SK-N-SH treated with all-trans-retinoic acid at 6 μM for 48 hours (cell line): ENCODE results near the gene OPN1SW.

Experiments used
- ATAC-seq: fragments of 200-7000 bp; cut with Tn5 transposase; 3 replicates; pipeline ENCODE4 v1.9.1; 2020; ENCODE audit warnings: mild to moderate bottlenecking, moderate library complexity
- ARNTL ChIP-seq: fragments of 450-650 bp; formaldehyde crosslinking; IDR thresholded peaks from 2 replicates; pipeline ENCODE4 v1.5.0; 2020; ENCODE audit warnings: low read depth, mild to moderate bottlenecking, moderate library complexity, borderline replicate concordance
- BACH2 ChIP-seq: fragments of 250-450 bp; sonication (Bioruptor Pico); IDR thresholded peaks from 2 replicates; pipeline ENCODE4 v1.9.0; 2021; ENCODE audit warnings: mild to moderate bottlenecking, borderline replicate concordance
- CREB5 ChIP-seq: fragments of 250-450 bp; sonication (Bioruptor Pico); IDR thresholded peaks from 2 replicates; pipeline ENCODE4 v1.5.1; 2020; ENCODE audit warnings: low read depth, mild to moderate bottlenecking, moderate library complexity
- CSDC2 ChIP-seq: fragments of 250-450 bp; sonication (Bioruptor Pico); IDR thresholded peaks from 2 replicates; pipeline ENCODE4 v1.5.0; 2020; ENCODE audit warnings: mild to moderate bottlenecking, moderate library complexity
- CSRNP3 ChIP-seq: fragments of 250-450 bp; sonication (Bioruptor Pico); IDR thresholded peaks from 2 replicates; pipeline ENCODE4 v1.5.1; 2021; ENCODE audit warnings: mild to moderate bottlenecking, moderate library complexity
- GLIS3 ChIP-seq: fragments of 250-450 bp; sonication (Bioruptor Pico); IDR thresholded peaks from 2 replicates; pipeline ENCODE4 v1.5.0; 2020; ENCODE audit warnings: mild to moderate bottlenecking, moderate library complexity
- ISL1 ChIP-seq: fragments of 250-450 bp; sonication (Bioruptor Pico); IDR thresholded peaks from 2 replicates; pipeline ENCODE4 v2.1.2; 2022; ENCODE audit warnings: mild to moderate bottlenecking, moderate library complexity
- OSR1 ChIP-seq: fragments of 250-450 bp; sonication (Bioruptor Pico); IDR thresholded peaks from 2 replicates; pipeline ENCODE4 v1.8.0; 2022; ENCODE audit warnings: moderate library complexity, mild to moderate bottlenecking, inconsistent platforms
- PATZ1 ChIP-seq: fragments of 250-450 bp; sonication (Bioruptor Pico); IDR thresholded peaks from 2 replicates; pipeline ENCODE4 v1.8.0; 2020; ENCODE audit warnings: mild to moderate bottlenecking, moderate library complexity, borderline replicate concordance
- POU6F1 ChIP-seq: fragments of 250-450 bp; sonication (Bioruptor Pico); IDR thresholded peaks from 2 replicates; pipeline ENCODE4 v1.8.0; 2021; ENCODE audit warnings: low read depth, mild to moderate bottlenecking, moderate library complexity, borderline replicate concordance
- PPARA ChIP-seq: fragments of 250-450 bp; sonication (Bioruptor Pico); IDR thresholded peaks from 2 replicates; pipeline ENCODE4 v1.5.0; 2020; ENCODE audit warnings: mild to moderate bottlenecking, borderline replicate concordance
- RARB ChIP-seq: fragments of 250-450 bp; sonication (Bioruptor Pico); IDR thresholded peaks from 2 replicates; pipeline ENCODE4 v1.8.0; 2021; ENCODE audit warnings: mild to moderate bottlenecking, moderate library complexity
- SNAI2 ChIP-seq: fragments of 250-450 bp; sonication (Bioruptor Pico); IDR thresholded peaks from 2 replicates; pipeline ENCODE4 v1.5.0; 2020; ENCODE audit warnings: mild to moderate bottlenecking, moderate library complexity
- TCF4 ChIP-seq: fragments of 250-450 bp; sonication (Bioruptor Pico); IDR thresholded peaks from 2 replicates; pipeline ENCODE4 v1.8.0; 2021; ENCODE audit warnings: mild to moderate bottlenecking, moderate library complexity, borderline replicate concordance
- TOX ChIP-seq: fragments of 250-450 bp; sonication (Bioruptor Pico); IDR thresholded peaks from 2 replicates; pipeline ENCODE4 v1.8.0; 2021; ENCODE audit warnings: mild to moderate bottlenecking, moderate library complexity, borderline replicate concordance
- TSHZ2 ChIP-seq: fragments of 250-450 bp; sonication (Bioruptor Pico); IDR thresholded peaks from 2 replicates; pipeline ENCODE4 v1.5.0; 2020; ENCODE audit warnings: mild to moderate bottlenecking, moderate library complexity
- ZC3H10 ChIP-seq: fragments of 250-450 bp; sonication (Bioruptor Pico); IDR thresholded peaks from 2 replicates; pipeline ENCODE4 v1.5.1; 2021; ENCODE audit warnings: mild to moderate bottlenecking, moderate library complexity
- ZFP3 ChIP-seq: fragments of 250-450 bp; sonication (Bioruptor Pico); IDR thresholded peaks from 2 replicates; pipeline ENCODE4 v1.5.0; 2020; ENCODE audit warnings: mild to moderate bottlenecking, moderate library complexity
- ZFP30 ChIP-seq: fragments of 450-650 bp; formaldehyde crosslinking; IDR thresholded peaks from 2 replicates; pipeline ENCODE4 v1.5.0; 2022; ENCODE audit warnings: mild to moderate bottlenecking, moderate library complexity
- ZNF70 ChIP-seq: fragments of 450-650 bp; formaldehyde crosslinking; IDR thresholded peaks from 2 replicates; pipeline ENCODE4 v1.5.0; 2020; ENCODE audit warnings: mild to moderate bottlenecking, moderate library complexity
- ZNF8 ChIP-seq: fragments of 450-650 bp; formaldehyde crosslinking; IDR thresholded peaks from 2 replicates; pipeline ENCODE4 v1.5.0; 2020; ENCODE audit warnings: mild to moderate bottlenecking, moderate library complexity

Gene OPN1SW

GRCh38 chr7:128801667-128802418 lies 26.2 kb upstream of the OPN1SW start:
- no peak for ATAC-seq
- TF ChIP-seq ZNF70 (CRISPR knock-in tag) (no peak), ZFP30 (CRISPR knock-in tag) (no peak), GLIS3 (CRISPR knock-in tag) (no peak), POU6F1 (CRISPR knock-in tag) (no peak), ISL1 (CRISPR knock-in tag) (no peak), SNAI2 (no peak), ZFP3 (CRISPR knock-in tag) (no peak), TCF4 (CRISPR knock-in tag) (no peak), ZC3H10 (CRISPR knock-in tag) (no peak), PATZ1 (CRISPR knock-in tag) (no peak), OSR1 (CRISPR knock-in tag) (no peak), RARB (CRISPR knock-in tag) (no peak), TSHZ2 (CRISPR knock-in tag) (no peak), ARNTL (CRISPR knock-in tag) (no peak), CSDC2 (no peak), CREB5 (CRISPR knock-in tag) (no peak), BACH2 (no peak), PPARA (CRISPR knock-in tag) (no peak), ZNF8 (CRISPR knock-in tag) (no peak)
- TF ChIP-seq, all 23 proteins: peak for 0

GRCh38 chr7:128801003-128801402 lies 25.4 kb upstream of the OPN1SW start:
- no peak for ATAC-seq
- TF ChIP-seq ZC3H10 (CRISPR knock-in tag) (no peak), OSR1 (CRISPR knock-in tag) (no peak), TCF4 (CRISPR knock-in tag) (no peak), PPARA (CRISPR knock-in tag) (no peak), CSRNP3 (CRISPR knock-in tag) (no peak), TOX (CRISPR knock-in tag) (no peak), CREB5 (CRISPR knock-in tag) (no peak), ARNTL (CRISPR knock-in tag) (no peak), RARB (CRISPR knock-in tag) (no peak), ZNF8 (CRISPR knock-in tag) (no peak), POU6F1 (CRISPR knock-in tag) (no peak), PATZ1 (CRISPR knock-in tag) (no peak), BACH2 (no peak), ZFP3 (CRISPR knock-in tag) (no peak)
